Mesothelial cell of epicardium (in vitro differentiated cells): ENCODE measurements around the gene PRDM7. TPM values are rescaled to one million over a fixed set of nuclear protein-coding genes. Genes with fewer than 3 reads are reported as not detected.

ENCODE experiments used
- DNase-seq, 2 experiments: peaks; one replicate each; pipeline ENCODE4 v3.0.0; 2021; ENCODE audit warnings: low spot score in 2 of 2; ENCODE audit not compliant: unreplicated experiment in 2 of 2
- H3K27ac Mint-ChIP-seq: 2 replicates; pipeline ENCODE4 v1.8.0; 2021; ENCODE audit warnings: mixed read lengths
- H3K27me3 Mint-ChIP-seq: 2 replicates; pipeline ENCODE4 v1.8.0; 2021; ENCODE audit warnings: low read depth, mixed read lengths
- H3K36me3 Mint-ChIP-seq: 2 replicates; pipeline ENCODE4 v1.8.0; 2021; ENCODE audit warnings: mixed read lengths
- H3K4me1 Mint-ChIP-seq: 2 replicates; pipeline ENCODE4 v1.8.0; 2021; ENCODE audit warnings: mixed read lengths
- H3K4me3 Mint-ChIP-seq: 2 replicates; pipeline ENCODE4 v1.8.0; 2021; ENCODE audit warnings: mild to moderate bottlenecking, moderate library complexity, mixed read lengths
- H3K9me3 Mint-ChIP-seq: 2 replicates; pipeline ENCODE4 v1.8.0; 2021; ENCODE audit warnings: mixed read lengths
- CTCF ChIP-seq: fragments of 200-600 bp; sonication (generic); IDR thresholded peaks from one replicate; pipeline ENCODE4 v1.5.0; 2021; ENCODE audit warnings: antibody characterized with exemption; ENCODE audit not compliant: unreplicated experiment
- total RNA-seq: library from RNA; stranded (reverse); gene quantifications from 3 replicates; pipeline ENCODE4 v1.2.1, GENCODE V29; 2021

PRDM7 gene
- total RNA-seq, 1 donor from 2014 or later: not detected

DNA sequence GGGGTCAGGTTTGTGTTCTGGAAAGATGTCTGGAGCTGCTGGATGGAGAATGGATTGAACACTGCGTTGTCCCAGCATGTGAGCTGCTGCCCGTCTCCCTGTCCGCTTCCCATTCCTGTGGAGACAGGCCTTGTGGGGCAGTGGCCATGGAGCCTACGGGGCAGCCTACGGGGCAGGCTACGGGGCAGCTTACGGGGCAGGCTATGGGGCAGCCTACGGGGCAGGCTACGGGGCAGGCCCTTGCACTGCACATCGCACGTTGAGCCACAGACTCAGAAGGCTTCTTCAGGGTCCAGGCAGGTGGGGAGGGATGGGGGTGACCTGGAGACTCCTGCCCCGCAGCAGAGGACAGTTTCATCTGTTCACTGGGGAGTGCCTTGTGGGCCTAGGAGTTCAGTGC lies 48.1 kb downstream of the PRDM7 start:
- H3K27ac Mint-ChIP-seq: no peak overlapping the region
- H3K4me1 Mint-ChIP-seq: peaks cover 7% of the 10 kb centered on the region
- no peaks in the 10 kb centered on the region for H3K27me3 Mint-ChIP-seq
- H3K4me3 Mint-ChIP-seq: no peak overlapping the region
- peaks cover 4% of the 10 kb centered on the region for H3K36me3 Mint-ChIP-seq
- DNase-seq: no peak
- H3K9me3 Mint-ChIP-seq: no peaks in the 10 kb centered on the region
- no peak for TF ChIP-seq CTCF

- DNase-seq: no peak
- Mint-ChIP-seq H3K9me3 (no peaks in the 10 kb centered on the region), H3K27ac (no peak overlapping the region), H3K4me1 (peaks cover 7% of the 10 kb centered on the region), H3K4me3 (no peak overlapping the region), H3K36me3 (no peaks in the 10 kb centered on the region), H3K27me3 (no peaks in the 10 kb centered on the region)
- TF ChIP-seq CTCF: no peak
Measured at GRCh38 chr16:90027611-90028010, 49.5 kb downstream of the PRDM7 start.

DNA sequence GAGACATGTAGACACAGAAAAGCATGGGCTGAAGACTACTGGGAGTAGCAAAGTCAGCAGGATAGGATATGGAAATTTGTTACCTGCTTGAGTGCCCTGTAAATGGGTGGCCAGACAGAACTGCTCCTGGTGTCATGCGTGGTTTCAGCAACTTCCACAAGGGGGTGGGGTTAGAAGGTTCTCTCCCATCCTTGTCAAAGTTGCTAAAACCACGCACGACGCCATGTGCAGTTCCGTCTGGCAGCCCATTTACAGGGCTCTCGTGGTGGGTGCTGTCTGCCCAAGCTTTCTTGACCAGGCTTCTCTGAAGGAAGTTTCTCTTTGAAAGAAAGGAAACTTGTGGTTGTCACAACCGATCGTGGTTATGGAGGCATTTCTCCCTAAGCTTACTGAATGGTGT lies 51.0 kb downstream of the PRDM7 start:
- no peak for DNase-seq
- Mint-ChIP-seq H3K27me3 (peaks cover 2% of the 10 kb centered on the region), H3K4me3 (no peak overlapping the region), H3K9me3 (no peaks in the 10 kb centered on the region), H3K27ac (no peak overlapping the region), H3K4me1 (peaks cover 12% of the 10 kb centered on the region), H3K36me3 (no peaks in the 10 kb centered on the region)
- TF ChIP-seq CTCF: no peak

DNA sequence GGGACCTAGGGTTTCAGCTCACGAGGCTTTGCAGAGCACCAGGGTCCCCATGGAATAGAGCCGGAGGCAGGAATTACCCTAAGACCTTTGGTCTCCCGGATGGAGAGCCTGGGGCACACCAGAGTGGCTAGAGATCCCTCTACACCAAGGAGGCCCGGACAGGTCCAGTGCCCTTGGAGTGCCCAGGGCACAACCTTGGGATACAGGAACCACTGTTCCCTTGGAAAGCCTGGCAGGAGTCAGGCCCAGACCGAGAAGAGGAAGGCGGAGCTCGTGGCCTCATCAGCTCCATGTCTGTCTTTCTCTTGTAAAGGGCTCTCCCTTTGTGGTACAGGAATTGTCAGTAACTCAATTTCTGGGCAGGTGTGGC lies 54.1 kb downstream of the PRDM7 start:
- no peak for TF ChIP-seq CTCF
- H3K9me3 Mint-ChIP-seq: no peaks in the 10 kb centered on the region
- H3K36me3 Mint-ChIP-seq: no peaks in the 10 kb centered on the region
- H3K27me3 Mint-ChIP-seq: peaks cover 16% of the 10 kb centered on the region
- H3K4me1 Mint-ChIP-seq: peaks cover 26% of the 10 kb centered on the region
- DNase-seq: no peak
- H3K27ac Mint-ChIP-seq: no peak overlapping the region
- H3K4me3 Mint-ChIP-seq: peak overlapping the region; percentile 55

DNA sequence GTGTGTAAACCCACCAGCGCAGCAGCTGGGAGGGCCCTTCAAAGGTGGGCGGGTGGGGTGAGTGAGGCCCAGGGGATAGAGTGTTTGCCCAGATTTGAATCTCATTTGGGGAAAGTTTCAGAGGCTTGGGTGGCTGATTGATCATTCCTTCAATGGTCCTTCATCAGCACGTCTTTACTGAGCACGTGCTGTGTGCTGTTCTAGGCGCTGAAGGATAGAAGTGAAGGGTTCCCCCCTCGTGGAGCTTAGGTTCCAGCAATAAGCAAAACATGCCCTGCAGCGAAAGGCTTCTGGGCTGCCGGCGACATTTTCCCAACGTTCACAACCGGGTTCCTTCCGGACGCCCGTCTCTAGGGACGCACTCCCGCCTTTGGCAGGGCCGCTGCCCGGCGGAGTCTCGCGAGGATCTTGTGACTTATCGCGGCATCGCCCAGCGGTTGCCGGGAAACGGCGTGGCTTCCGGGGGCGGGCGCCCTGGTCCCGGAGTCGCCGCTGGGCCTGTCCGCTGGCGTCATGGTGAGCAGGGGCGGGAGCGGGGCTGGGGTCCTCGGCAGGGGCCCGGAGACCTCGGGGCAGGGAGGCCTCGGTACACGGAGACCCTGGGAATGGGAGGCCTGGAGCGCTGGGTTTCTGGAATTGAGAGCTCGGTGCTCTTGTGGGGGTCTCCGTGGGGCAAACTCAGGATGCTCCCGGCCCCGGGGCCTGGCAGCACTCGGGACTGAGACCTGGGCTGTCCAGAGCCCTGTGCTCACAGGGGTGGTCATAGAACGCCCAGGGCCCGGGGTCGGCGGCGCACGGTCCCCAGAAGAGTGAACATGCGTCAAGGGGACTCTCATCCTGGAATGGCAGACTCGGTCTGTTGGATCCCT lies 54.7 kb downstream of the PRDM7 start:
- DNase-seq: peak in 1 of 2 experiments; percentile 61
- H3K27ac Mint-ChIP-seq: peak overlapping the region; percentile 80
- H3K9me3 Mint-ChIP-seq: no peaks in the 10 kb centered on the region
- no peaks in the 10 kb centered on the region for H3K36me3 Mint-ChIP-seq
- peaks cover 21% of the 10 kb centered on the region for H3K27me3 Mint-ChIP-seq
- no peak for TF ChIP-seq CTCF
- H3K4me3 Mint-ChIP-seq: peak overlapping the region; percentile 55
- H3K4me1 Mint-ChIP-seq: peaks cover 26% of the 10 kb centered on the region
